Measurements from ENCODE around the gene ARMCX5.

DNA sequence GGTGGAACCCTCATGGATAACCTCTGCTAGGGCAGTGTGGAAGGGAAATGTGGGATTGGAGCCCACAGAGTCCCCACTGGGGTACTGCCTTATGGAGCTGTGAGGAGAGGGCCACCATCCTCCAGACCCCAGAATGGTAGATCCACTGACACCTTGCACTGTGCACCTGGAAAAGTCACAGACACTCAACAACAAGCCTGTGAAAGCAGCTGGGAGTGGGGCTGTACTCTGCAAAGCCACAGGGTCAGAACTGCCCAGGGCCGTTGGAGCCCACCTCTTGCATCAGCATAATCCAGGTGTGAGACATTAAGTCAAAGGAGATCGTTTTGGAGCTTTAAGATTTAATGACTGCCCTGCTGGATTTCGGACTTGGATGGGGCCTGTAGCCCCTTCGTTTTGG is 11.6 kb downstream of the ARMCX5 start:
- TF ChIP-seq, protein P1, sequence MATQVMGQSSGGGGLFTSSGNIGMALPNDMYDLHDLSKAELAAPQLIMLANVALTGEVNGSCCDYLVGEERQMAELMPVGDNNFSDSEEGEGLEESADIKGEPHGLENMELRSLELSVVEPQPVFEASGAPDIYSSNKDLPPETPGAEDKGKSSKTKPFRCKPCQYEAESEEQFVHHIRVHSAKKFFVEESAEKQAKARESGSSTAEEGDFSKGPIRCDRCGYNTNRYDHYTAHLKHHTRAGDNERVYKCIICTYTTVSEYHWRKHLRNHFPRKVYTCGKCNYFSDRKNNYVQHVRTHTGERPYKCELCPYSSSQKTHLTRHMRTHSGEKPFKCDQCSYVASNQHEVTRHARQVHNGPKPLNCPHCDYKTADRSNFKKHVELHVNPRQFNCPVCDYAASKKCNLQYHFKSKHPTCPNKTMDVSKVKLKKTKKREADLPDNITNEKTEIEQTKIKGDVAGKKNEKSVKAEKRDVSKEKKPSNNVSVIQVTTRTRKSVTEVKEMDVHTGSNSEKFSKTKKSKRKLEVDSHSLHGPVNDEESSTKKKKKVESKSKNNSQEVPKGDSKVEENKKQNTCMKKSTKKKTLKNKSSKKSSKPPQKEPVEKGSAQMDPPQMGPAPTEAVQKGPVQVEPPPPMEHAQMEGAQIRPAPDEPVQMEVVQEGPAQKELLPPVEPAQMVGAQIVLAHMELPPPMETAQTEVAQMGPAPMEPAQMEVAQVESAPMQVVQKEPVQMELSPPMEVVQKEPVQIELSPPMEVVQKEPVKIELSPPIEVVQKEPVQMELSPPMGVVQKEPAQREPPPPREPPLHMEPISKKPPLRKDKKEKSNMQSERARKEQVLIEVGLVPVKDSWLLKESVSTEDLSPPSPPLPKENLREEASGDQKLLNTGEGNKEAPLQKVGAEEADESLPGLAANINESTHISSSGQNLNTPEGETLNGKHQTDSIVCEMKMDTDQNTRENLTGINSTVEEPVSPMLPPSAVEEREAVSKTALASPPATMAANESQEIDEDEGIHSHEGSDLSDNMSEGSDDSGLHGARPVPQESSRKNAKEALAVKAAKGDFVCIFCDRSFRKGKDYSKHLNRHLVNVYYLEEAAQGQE (IDR thresholded peaks at IDR 0.05; ENCODE audit: insufficient read depth in 1 of 2, low read depth in 2 of 2, low read length in 2 of 2) = no peak
- no peak for TF ChIP-seq TAF1 (IDR thresholded peaks at IDR 0.05; ENCODE audit: borderline replicate concordance, insufficient read depth, low read length)
